LNCAP (cell line): Measurements from ENCODE around the gene AIFM2.

Experiments
- CTCF ChIP-seq: fragments of 450-650 bp; IDR thresholded peaks from 2 replicates; pipeline ENCODE4 v1.5.1; 2017; ENCODE audit warnings: mild to moderate bottlenecking

Gene AIFM2

GRCh38 chr10:70115948-70116682, 16.5 kb downstream of the AIFM2 start:
- TF ChIP-seq CTCF: peak; percentile 95

GRCh38 chr10:70114902-70115301, 17.7 kb downstream of the AIFM2 start:
- 0 out of 2 replicates have a peak, but pooled peaks have one; percentile 10 for TF ChIP-seq CTCF

GRCh38 chr10:70112071-70112470, 20.6 kb downstream of the AIFM2 start:
- TF ChIP-seq CTCF: no peak

- TF ChIP-seq CTCF: no peak
Observed at GRCh38 chr10:70111496-70111895, 21.1 kb downstream of the AIFM2 start.

- TF ChIP-seq CTCF: no peak
Observed at GRCh38 chr10:70109064-70109729, 23.4 kb downstream of the AIFM2 start.

- peak; percentile 64 for TF ChIP-seq CTCF
Observed at GRCh38 chr10:70106958-70107791, 25.4 kb downstream of the AIFM2 start.

GRCh38 chr10:70101668-70102067, 31.0 kb downstream of the AIFM2 start:
- no peak for TF ChIP-seq CTCF
